ENCODE measurements around the gene C2orf49.

The C2orf49 gene

DNA sequence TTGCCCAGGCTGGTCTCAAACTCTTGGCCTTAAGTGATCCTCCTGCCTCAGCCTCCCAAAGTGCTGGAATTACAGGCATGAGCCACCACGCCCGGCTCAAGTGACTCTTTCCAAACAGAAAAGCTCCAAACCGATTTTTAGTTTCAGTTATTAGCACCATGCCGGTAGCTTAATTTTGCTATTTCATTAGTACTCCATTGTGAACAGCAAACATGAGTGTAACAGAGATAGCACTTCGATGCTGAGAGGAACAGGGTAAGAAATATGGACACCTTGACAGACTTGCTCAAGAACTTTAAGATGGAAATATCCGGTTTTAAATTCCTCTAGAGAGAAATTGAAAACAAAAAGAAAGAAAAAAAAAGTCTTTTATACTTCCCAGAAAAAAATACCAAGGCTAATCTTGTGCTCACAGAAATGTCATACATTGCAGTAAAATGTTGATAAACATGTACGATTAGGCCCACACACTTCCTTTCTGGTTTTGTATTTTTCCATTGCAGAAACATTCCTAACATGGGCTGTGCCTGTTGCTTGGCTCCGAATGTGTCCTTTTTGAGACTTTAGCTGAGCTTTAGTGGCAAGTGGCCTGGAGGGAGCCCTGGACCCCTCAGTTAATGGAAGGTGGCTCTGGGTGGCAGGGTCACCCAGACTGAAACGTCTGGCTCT, 43.2 kb downstream of the C2orf49 start:
- no peak for DNase-seq (ENCODE audit: low read depth in 3 of 3, low spot score in 1 of 3)

- DNase-seq (ENCODE audit: low read depth in 3 of 3, low spot score in 1 of 3) = no peak
Observed at GRCh38 chr2:105381101-105381668, 43.8 kb downstream of the C2orf49 start.

- no peak for DNase-seq (ENCODE audit: low read depth in 3 of 3, low spot score in 1 of 3)
Observed at GRCh38 chr2:105382177-105382576, 44.8 kb downstream of the C2orf49 start.

GRCh38 chr2:105383432-105384166, 46.3 kb downstream of the C2orf49 start:
- no peak for DNase-seq (ENCODE audit: low read depth in 3 of 3, low spot score in 1 of 3)

GRCh38 chr2:105384216-105384615, 46.9 kb downstream of the C2orf49 start:
- DNase-seq (ENCODE audit: low read depth in 3 of 3, low spot score in 1 of 3) = no peak

- no peak for DNase-seq (ENCODE audit: low read depth in 3 of 3, low spot score in 1 of 3)
Observed at GRCh38 chr2:105384861-105385260, 47.5 kb downstream of the C2orf49 start.

- no peak for DNase-seq (ENCODE audit: low read depth in 3 of 3, low spot score in 1 of 3)
Observed at GRCh38 chr2:105385731-105386540, 48.6 kb downstream of the C2orf49 start.

DNA sequence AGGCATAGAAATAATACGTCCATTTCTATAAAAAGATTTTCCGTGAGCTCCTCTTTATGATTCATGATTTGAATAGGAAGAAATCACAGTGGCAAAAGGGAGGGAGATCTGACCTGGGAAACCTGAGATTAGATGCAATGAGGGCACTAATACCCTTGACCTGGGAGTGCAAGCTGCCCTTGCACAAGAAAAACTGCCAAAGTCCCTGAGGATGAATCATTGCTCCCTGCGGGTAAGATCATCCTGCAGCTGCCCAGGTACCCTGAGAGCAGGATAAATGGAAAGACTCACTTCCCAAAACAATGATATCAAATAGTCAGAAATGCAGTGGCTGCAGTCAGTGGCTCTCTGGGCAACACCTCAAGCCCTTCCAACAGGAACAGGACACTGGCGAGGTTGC, 49.9 kb downstream of the C2orf49 start:
- DNase-seq (ENCODE audit: low read depth in 3 of 3, low spot score in 1 of 3) = no peak

DNA sequence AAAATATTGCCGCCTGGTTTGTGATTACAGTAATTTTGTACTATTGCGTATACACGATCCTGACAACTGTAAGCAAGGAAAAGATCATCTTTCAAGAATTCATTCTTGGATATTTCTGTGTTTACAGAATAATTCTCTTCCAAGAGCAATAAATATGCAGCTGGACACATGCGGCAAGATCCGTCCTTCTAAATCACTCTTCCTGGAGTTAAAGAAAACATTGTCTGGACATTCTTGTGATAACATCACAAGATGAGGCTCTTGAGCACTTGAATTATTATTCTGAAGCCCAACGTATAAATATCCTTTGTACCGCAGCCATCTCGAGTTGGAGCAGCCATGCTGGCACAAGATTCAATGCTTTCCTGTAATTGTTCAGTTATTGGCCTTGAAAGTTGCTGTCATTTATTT, 51.6 kb downstream of the C2orf49 start:
- no peak for DNase-seq (ENCODE audit: low read depth in 3 of 3, low spot score in 1 of 3)

- DNase-seq (ENCODE audit: low read depth in 3 of 3, low spot score in 1 of 3) = no peak
Observed at GRCh38 chr2:105390454-105390853, 53.1 kb downstream of the C2orf49 start.

GRCh38 chr2:105391058-105391627, 53.8 kb downstream of the C2orf49 start:
- DNase-seq (ENCODE audit: low read depth in 3 of 3, low spot score in 1 of 3) = no peak

GRCh38 chr2:105391763-105392662, 54.7 kb downstream of the C2orf49 start:
- DNase-seq (ENCODE audit: low read depth in 3 of 3, low spot score in 1 of 3) = no peak

DNA sequence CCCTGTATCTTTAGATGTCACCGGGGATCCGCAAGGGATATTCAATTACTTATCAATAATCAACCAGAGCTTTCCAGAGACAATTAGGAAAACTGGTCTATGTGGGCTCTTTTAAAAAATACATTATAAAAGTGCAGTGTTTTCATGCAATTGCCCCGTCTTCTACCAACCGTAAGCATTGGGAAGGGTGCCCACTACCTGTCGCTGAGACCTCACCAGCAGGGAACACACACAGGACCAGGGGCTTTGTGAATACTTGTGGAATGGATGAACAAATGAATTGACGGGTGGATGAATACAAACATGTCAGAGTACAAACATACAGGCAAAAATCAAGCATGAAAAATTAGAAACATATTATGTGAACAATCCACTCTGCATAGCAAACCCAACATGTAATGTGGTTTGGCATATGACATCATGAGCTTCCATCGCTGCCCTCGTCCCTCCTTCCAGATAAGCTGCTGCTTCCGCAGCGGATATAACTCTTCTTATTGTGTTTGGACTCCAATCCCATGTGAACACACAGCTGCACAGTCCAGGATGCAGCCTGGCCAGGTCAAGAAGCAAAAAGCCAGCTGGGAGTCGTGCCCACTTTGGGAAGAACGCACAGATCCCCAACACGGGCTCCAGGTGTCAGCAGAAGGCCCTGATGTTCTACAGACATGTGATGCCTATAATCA, 56.2 kb downstream of the C2orf49 start:
- no peak for DNase-seq (ENCODE audit: low read depth in 3 of 3, low spot score in 1 of 3)

GRCh38 chr2:105394951-105395611, 57.7 kb downstream of the C2orf49 start:
- DNase-seq (ENCODE audit: low read depth in 3 of 3, low spot score in 1 of 3) = no peak

GRCh38 chr2:105395691-105396090, 58.4 kb downstream of the C2orf49 start:
- DNase-seq (ENCODE audit: low read depth in 3 of 3, low spot score in 1 of 3) = no peak

GRCh38 chr2:105396254-105397024, 59.1 kb downstream of the C2orf49 start:
- DNase-seq (ENCODE audit: low read depth in 3 of 3, low spot score in 1 of 3) = peak in 1 of 3 donors; percentile 11

GRCh38 chr2:105397025-105397722, 59.8 kb downstream of the C2orf49 start:
- no peak for DNase-seq (ENCODE audit: low read depth in 3 of 3, low spot score in 1 of 3)

- no peak for DNase-seq (ENCODE audit: low read depth in 3 of 3, low spot score in 1 of 3)
Observed at GRCh38 chr2:105397953-105398335, 60.6 kb downstream of the C2orf49 start.
